NCI-H526 treated with DMSO at 0.1 percent for 48 hours (cell line): ENCODE measurements around the gene SORCS1.

Source experiments
- DNase-seq: peaks from one replicate; lab custom pipeline; 2025; lab: John Stamatoyannopoulos, UW

SORCS1 gene

DNA sequence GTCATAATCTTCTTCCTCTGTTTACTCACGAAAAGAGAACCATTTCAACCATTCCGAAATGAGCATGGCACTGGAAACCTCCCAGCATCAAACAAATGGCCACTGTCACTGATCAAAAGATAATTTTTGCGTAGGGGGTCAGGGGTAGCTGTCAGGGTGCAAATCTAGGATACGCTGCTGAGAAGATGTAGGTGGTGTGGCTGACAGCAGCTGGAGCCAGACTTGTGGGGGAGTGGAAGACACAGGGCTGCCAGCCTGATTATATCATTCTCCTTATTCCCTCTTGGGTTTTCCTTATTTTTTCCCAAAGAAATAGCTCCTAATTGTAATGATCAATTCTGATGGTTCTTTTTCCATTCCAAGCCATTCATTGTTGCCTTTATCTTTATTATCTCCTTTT is 266.1 kb downstream of the SORCS1 start:
- DNase-seq, result no peak

GRCh38 chr10:106897719-106898118 is 266.8 kb downstream of the SORCS1 start:
- no peak for DNase-seq

GRCh38 chr10:106894692-106895091 is 269.8 kb downstream of the SORCS1 start:
- no peak for DNase-seq

DNA sequence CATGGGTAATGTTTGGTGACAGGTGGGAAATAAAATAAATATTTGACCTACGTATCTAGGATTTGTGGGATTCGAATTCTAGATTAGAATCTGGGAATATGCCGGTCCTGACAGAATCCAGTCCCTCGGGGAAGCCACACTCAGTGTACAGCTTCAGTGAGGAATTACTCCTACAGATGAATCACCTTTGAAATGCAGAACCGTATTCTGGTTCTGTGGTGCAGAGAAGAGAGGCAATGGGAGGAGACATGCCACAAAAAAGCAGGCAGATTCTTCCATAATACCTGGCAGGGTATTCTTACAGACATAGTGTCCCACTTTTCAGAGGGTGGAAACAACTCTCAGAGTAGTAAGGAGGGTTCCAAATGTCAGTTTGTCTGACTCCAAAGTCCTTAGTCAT is 286.9 kb downstream of the SORCS1 start:
- DNase-seq, result no peak

GRCh38 chr10:106874604-106874889 is 290.0 kb downstream of the SORCS1 start:
- DNase-seq, result no peak

DNA sequence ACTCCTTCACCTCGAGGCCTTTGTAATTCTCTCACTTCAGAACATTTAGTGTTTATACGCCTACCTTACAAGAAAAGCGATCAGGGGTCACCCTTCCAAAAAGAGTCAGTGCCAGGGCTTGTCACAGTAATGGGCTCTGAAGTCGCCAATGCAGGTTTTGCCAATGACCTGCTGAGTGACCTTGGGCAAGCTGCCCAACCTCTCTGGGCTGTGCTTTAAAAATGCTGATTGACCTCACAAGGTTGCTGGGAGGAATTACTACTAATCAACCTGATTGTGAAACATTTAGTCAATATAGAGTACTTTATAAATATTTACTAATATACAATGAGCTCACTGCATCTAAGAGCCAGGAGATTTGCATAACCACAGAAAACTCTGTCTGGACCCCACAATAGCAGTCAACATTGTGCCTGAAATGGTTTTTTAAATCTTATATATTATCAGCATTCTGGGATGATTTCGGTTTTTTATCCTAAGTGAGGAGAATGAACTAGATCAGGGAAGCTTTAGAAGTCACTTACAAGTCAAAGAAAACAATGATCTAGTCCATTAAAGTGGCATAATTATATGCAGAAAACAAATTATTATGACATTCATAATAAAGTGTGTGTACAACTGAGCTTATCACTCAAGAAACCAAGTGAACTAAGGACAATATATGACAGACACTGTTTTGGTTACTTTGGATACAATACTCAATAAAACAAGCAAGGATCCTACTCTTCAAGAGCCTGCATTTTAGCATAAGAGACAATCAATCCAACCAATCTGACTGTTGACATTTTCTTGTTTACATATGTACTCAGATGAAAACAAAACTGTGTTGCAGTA is 290.5 kb downstream of the SORCS1 start:
- no peak for DNase-seq

- no peak for DNase-seq
These were observed 292.3 kb downstream of the SORCS1 start for GRCh38 chr10:106872176-106872575.

- DNase-seq, result no peak
These were observed 298.2 kb downstream of the SORCS1 start for GRCh38 chr10:106866244-106866845.

DNA sequence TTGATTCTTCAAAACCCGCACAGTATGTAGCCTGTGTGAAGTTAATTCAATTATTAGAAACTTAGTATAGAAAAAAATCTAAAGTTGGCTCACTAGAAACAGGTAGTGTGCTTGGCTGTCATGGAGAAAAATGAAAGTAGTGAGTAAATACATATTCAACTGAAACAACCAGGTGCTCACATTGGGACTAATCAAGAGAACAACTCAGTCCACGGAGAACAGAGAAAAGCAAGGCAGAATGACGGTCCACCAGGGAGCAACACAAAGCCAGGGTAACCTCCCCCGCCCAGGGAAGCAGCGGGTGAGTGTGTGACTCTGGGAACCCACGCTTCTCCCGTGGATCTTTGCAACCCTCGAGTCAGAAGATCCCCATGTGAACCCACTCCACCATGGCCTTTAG is 300.5 kb downstream of the SORCS1 start:
- no peak for DNase-seq

DNA sequence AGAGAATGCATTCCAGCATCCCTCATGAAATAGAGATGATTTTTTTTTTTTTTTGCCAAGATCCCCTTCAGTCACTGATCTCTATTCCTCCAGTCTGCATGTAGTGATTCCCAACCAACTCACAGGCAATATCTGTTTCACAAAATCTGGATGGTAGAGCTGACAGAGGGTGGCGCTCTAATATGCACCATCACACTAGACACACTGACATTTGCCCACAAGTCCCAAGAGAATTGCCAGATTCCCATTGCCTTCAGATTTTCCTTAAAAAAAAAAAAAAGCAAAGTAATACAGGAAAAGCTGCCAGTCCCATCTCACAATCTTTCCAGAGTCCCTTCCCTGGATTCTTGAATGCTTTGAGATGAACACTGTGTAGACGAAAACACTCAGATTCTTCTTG is 301.0 kb downstream of the SORCS1 start:
- no peak for DNase-seq

DNA sequence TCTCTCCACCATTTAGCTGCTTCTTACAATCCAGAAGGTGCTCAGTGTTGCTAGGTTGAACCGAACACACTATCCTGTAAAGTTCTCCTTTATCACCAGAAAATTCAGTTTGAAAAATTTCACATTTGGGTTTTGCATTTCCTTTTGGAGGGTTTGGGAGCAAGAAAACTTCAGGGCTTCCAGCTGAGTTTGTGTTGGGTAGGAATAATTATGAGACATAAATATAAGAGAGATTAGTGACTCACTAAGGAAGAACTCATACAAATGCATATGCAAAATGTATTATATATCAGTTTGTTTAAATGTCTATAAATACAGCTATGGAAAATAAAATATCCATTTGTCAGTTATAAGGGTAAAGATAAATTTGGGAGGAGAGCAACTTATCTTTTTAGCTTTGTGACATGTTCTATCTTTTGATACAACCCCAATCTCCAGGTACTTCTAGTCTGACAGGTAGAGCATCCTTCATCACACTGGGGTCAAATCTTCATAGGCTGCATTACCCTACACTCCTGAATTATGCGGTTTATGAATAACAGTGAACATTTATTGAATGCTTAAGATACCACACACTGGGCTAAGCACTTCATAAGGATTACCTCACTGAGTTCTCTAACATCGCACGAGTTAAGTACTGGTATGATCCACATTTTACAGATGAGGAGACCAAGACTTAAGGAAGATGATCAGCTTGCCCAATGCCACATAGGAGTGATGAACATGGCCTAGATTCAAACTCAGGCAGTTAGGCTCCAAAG is 304.4 kb downstream of the SORCS1 start:
- no peak for DNase-seq

DNA sequence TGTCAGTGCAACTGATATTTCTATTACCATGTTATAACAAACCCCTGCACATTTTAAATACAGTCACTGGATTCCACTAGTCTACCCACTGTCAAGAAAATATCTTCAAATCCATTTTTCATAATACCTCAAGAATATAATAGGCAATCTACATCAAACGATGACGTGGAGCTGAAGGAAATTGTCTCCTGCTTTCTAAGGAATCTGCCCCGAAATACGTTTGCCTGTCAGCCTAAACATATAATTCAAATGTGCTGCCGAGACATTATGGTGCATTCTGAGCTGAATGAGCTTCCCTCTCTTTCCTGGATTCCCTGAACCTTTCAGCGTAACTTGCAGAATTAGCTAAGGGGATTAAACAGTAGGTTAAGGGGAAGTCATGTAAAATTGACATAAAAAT is 306.8 kb downstream of the SORCS1 start:
- DNase-seq, result no peak

DNA sequence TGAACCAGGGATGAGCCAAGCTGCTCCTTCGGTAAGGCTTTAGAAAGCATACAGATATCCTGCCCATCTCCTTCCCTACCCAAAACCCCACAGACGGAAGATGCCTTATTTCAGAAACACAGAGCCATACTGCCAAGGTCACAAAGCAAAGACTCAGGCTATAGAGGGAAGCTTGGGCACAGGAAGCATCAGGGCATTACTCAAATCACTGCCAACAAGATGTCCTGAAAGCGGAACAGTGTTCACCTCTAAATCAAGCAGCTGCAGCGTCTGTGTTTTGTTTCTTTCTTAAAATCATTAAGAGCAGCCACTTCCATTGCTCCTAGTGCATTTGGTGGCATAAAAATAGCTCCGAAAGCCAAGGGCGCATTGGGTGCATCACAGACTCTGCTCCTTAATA is 307.3 kb downstream of the SORCS1 start:
- DNase-seq, result no peak

DNA sequence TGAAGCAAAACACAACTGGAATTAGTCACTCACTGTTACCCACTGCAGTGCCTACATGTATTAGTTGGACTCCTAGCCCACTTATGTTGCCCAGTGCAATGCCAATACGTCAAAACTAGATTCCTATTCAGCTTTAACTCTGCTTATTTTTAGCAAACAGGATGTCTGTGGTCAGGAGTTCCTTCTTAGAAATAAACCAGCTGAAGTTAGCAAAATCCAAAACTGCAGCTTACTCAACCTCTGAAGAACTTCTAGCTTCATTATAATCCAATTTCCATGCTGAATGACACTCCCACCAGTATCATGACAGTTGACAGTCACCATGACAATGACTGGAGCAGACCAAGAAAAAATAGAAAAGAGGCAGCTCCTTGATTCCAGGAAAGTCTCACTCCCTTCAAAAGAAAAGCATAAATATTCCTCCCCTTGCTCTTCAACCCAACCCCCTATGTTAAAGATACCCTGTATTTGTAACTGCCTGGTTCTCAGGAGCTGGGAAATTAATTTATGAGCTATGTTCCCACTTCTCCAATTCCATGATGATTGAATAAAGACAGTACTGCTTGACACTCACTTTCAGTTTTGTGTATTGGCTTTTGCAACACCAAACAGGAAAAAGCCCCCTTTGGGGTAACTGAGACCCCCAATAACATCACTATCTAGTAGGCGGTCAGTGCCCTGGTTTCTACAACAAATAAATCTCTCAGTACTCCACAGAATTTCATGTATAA is 327.4 kb downstream of the SORCS1 start:
- DNase-seq, result no peak

GRCh38 chr10:106832846-106833245 is 331.7 kb downstream of the SORCS1 start:
- no peak for DNase-seq

DNA sequence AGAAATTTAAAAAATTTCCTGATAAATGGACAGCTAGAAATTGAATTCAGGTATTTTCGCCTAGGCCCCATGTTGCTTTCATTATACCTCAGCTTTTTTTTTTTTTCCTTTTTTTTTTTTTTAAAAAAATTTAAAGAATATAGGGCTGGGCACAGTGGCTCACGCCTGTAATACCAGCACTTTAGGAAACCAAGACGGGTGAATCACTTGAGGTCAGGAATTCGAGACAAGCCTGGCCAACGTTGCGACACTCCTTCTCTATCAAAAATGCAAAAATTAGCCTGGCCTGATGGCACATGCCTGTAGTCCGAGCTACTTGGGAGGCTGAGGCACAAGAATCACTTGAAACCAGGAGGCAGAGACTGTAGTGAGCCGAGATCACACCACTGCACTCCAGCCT is 334.0 kb downstream of the SORCS1 start:
- no peak for DNase-seq

- no peak for DNase-seq
These were observed 334.5 kb downstream of the SORCS1 start for GRCh38 chr10:106830006-106830405.

DNA sequence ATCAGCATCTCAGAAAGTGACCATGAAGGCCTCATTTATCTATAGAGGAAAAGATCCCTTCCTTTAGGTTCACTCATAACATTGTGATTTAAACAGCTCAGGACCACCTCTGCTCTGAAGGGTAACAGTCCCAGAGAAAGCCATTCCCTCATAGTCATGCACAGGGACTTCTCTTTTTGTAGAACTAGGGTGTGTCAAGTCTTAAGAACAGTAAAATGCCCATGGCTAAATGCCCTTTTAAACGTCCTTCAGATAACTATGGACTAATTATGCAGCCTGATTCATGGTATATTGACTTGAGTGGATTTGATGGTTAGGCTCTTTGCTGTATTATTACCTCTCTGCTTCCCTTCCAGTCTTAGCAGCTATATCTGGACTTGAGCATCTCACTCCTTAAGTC is 337.8 kb downstream of the SORCS1 start:
- DNase-seq, result no peak

- no peak for DNase-seq
These were observed 338.7 kb downstream of the SORCS1 start for GRCh38 chr10:106825576-106826364.

GRCh38 chr10:106820579-106820978 is 343.9 kb downstream of the SORCS1 start:
- DNase-seq, result no peak

DNA sequence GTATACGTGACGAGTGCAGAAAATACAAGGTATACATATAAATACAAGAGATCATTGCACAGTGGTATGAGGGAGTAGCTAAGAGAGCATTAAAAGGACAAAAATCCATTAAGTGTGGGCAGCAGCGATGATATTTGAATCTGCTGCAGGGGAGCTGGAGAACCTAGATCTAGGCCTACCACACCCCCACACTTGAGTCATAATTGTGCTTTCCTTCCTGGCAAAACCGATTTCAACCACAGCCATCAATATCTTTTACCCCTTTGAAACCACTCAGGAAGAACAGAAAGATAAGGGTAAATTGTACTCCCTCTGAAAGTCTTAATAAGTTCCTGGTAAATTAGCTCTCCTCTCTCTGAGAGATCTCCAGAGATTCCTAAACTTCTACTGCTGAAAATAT is 345.0 kb downstream of the SORCS1 start:
- no peak for DNase-seq
